Hepatocyte (in vitro differentiated cells): ENCODE measurements around the gene MEDAG.

Experiments used
- EZH2 ChIP-seq: fragments of 200-600 bp; sonication (generic); IDR thresholded peaks from 2 replicates; pipeline ENCODE4 v1.6.1; 2016; ENCODE audit warnings: antibody characterized with exemption, mild to moderate bottlenecking, borderline replicate concordance
- EZH2phosphoT487 ChIP-seq: fragments of 200-600 bp; sonication (generic); IDR thresholded peaks from one replicate; pipeline ENCODE4 v1.6.1; 2018; ENCODE audit warnings: antibody characterized with exemption, mild to moderate bottlenecking, low read depth, moderate library complexity; ENCODE audit not compliant: unreplicated experiment, severe bottlenecking

GRCh38 chr13:30873499-30873898, 32.6 kb upstream of the MEDAG start:
- no peak for TF ChIP-seq EZH2phosphoT487
- TF ChIP-seq EZH2: no peak
